NCI-H1092 treated with DMSO at 0.1 percent for 48 hours (cell line): Measurements from ENCODE around the gene ADAM12.

Experiments
- DNase-seq: peaks from one replicate; lab custom pipeline; 2025; lab: John Stamatoyannopoulos, UW

Gene ADAM12

GRCh38 chr10:126143117-126143516 is 245.2 kb downstream of the ADAM12 start:
- no peak for DNase-seq

- DNase-seq: no peak
Measured at GRCh38 chr10:126140746-126141273, 247.5 kb downstream of the ADAM12 start.

- no peak for DNase-seq
Measured at GRCh38 chr10:126137562-126138221, 250.6 kb downstream of the ADAM12 start.

- no peak for DNase-seq
Measured at GRCh38 chr10:126135941-126136595, 252.2 kb downstream of the ADAM12 start.

- DNase-seq: no peak
Measured at GRCh38 chr10:126135177-126135576, 253.1 kb downstream of the ADAM12 start.

- no peak for DNase-seq
Measured at GRCh38 chr10:126133906-126134656, 254.2 kb downstream of the ADAM12 start.

GRCh38 chr10:126133082-126133620 is 255.1 kb downstream of the ADAM12 start:
- no peak for DNase-seq

- DNase-seq: no peak
Measured at GRCh38 chr10:126131341-126131740, 256.9 kb downstream of the ADAM12 start.

- DNase-seq: no peak
Measured at GRCh38 chr10:126130271-126130710, 258.0 kb downstream of the ADAM12 start.

GRCh38 chr10:126129026-126129425 is 259.3 kb downstream of the ADAM12 start:
- DNase-seq: no peak

- no peak for DNase-seq
Measured at GRCh38 chr10:126128581-126128980, 259.7 kb downstream of the ADAM12 start.

GRCh38 chr10:126127481-126128029 is 260.7 kb downstream of the ADAM12 start:
- DNase-seq: no peak

GRCh38 chr10:126126866-126127265 is 261.4 kb downstream of the ADAM12 start:
- DNase-seq: no peak

GRCh38 chr10:126126023-126126422 is 262.3 kb downstream of the ADAM12 start:
- no peak for DNase-seq

- DNase-seq: no peak
Measured at GRCh38 chr10:126124668-126125349, 263.5 kb downstream of the ADAM12 start.

- DNase-seq: no peak
Measured at GRCh38 chr10:126124046-126124445, 264.2 kb downstream of the ADAM12 start.

GRCh38 chr10:126123466-126123865 is 264.8 kb downstream of the ADAM12 start:
- DNase-seq: no peak

GRCh38 chr10:126122881-126123280 is 265.4 kb downstream of the ADAM12 start:
- no peak for DNase-seq

- no peak for DNase-seq
Measured at GRCh38 chr10:126119599-126119998, 268.7 kb downstream of the ADAM12 start.

- no peak for DNase-seq
Measured at GRCh38 chr10:126118476-126118875, 269.8 kb downstream of the ADAM12 start.

- DNase-seq: no peak
Measured at GRCh38 chr10:126117196-126117595, 271.1 kb downstream of the ADAM12 start.

- no peak for DNase-seq
Measured at GRCh38 chr10:126115886-126116285, 272.4 kb downstream of the ADAM12 start.
